GM23248 (cell line): Measurements from ENCODE around the gene CYP4B1. TPM values are rescaled to one million over a fixed set of nuclear protein-coding genes. Genes with fewer than 3 reads are reported as not detected.

Experiments used
- DNase-seq: peaks from one replicate; pipeline ENCODE4 v3.0.0-alpha.2; 2015
- H2AFZ ChIP-seq: fragments of 200-600 bp; sonication (generic); 2 replicates; pipeline ENCODE4 v1.6.1; 2016; ENCODE audit warnings: antibody characterized with exemption
- H3F3A ChIP-seq: fragments of 200-600 bp; sonication (generic); 2 replicates; pipeline ENCODE4 v1.6.1; 2016; ENCODE audit warnings: mild to moderate bottlenecking, antibody characterized with exemption, mixed run types; ENCODE audit not compliant: insufficient read depth
- H3K27ac ChIP-seq: fragments of 200-600 bp; sonication (generic); 2 replicates; pipeline ENCODE4 v1.5.1; 2016; ENCODE audit warnings: mild to moderate bottlenecking
- H3K27me3 ChIP-seq: fragments of 200-600 bp; sonication (generic); replicated peaks from 2 replicates; pipeline ENCODE4 v1.6.1; 2016; ENCODE audit warnings: mild to moderate bottlenecking; ENCODE audit not compliant: insufficient read depth
- H3K36me3 ChIP-seq: fragments of 200-600 bp; sonication (generic); 2 replicates; pipeline ENCODE4 v1.6.1; 2016; ENCODE audit warnings: low read depth, mild to moderate bottlenecking
- H3K4me1 ChIP-seq: fragments of 200-600 bp; sonication (generic); 2 replicates; pipeline ENCODE4 v1.6.1; 2016; ENCODE audit warnings: mild to moderate bottlenecking; ENCODE audit not compliant: insufficient read depth
- H3K4me2 ChIP-seq: fragments of 200-600 bp; sonication (generic); one replicate; pipeline ENCODE4 v1.6.1; 2016; ENCODE audit warnings: mild to moderate bottlenecking; ENCODE audit not compliant: unreplicated experiment
- H3K4me3 ChIP-seq: fragments of 200-600 bp; sonication (generic); 2 replicates; pipeline ENCODE4 v1.5.1; 2016; ENCODE audit warnings: mild to moderate bottlenecking
- H3K79me2 ChIP-seq: fragments of 200-600 bp; sonication (generic); 2 replicates; pipeline ENCODE4 v1.6.1; 2016; ENCODE audit warnings: mild to moderate bottlenecking; ENCODE audit not compliant: insufficient read depth
- H3K9ac ChIP-seq: fragments of 200-600 bp; sonication (generic); 2 replicates; pipeline ENCODE4 v1.6.1; 2016; ENCODE audit warnings: mild to moderate bottlenecking
- H3K9me2 ChIP-seq: fragments of 200-600 bp; sonication (generic); 2 replicates; pipeline ENCODE4 v1.6.1; 2016; ENCODE audit warnings: mixed run types, mild to moderate bottlenecking, moderate library complexity; ENCODE audit not compliant: insufficient read depth
- H3K9me3 ChIP-seq: fragments of 200-600 bp; sonication (generic); one replicate; pipeline ENCODE4 v1.6.1; 2017; ENCODE audit warnings: low read depth
- H4K20me1 ChIP-seq: fragments of 200-600 bp; sonication (generic); 2 replicates; pipeline ENCODE4 v1.6.0; 2016; ENCODE audit not compliant: insufficient read depth
- EZH2 ChIP-seq: fragments of 200-600 bp; sonication (generic); IDR thresholded peaks from 2 replicates; pipeline ENCODE4 v1.6.1; 2018; ENCODE audit warnings: antibody characterized with exemption, mild to moderate bottlenecking; ENCODE audit not compliant: insufficient read depth, poor library complexity, severe bottlenecking
- EZH2phosphoT487 ChIP-seq: fragments of 200-600 bp; sonication (generic); IDR thresholded peaks from 2 replicates; pipeline ENCODE4 v1.6.1; 2018; ENCODE audit warnings: antibody characterized with exemption, moderate library complexity, mild to moderate bottlenecking, low read depth; ENCODE audit not compliant: insufficient read depth
- WGBS, 2 experiments: methylation state at CpG; one replicate each; pipeline ENCODE4 v1.1.6; 2015 to 2017; ENCODE audit warnings: low lambda C conversion rate in 2 of 2, low coverage in 1 of 2; ENCODE audit errors: missing lambda C conversion rate in 2 of 2; 5-methylcytosine and 5-hydroxymethylcytosine counted together
- in situ Hi-C: fragments of 300-500 bp; cut with MboI; formaldehyde crosslinking; loops from 2 replicates; pipeline ENCODE4 v1.15.0; 2020
- polyA plus RNA-seq: library from polyadenylated mRNA; unstranded; fragments of >200 nt; fragmentation: Nextera tagmentation; extraction: Ambion mirVana; gene quantifications from 2 replicates; pipeline ENCODE4 v1.2.1, GENCODE V29; 2016
- total RNA-seq: library from RNA; depleted of rRNA; stranded (reverse); fragments of >200 nt; shearing (Covaris generic); gene quantifications from 2 replicates; pipeline ENCODE4 v1.2.3, GENCODE V29; 2014

Gene CYP4B1
- total and polyA plus RNA-seq, 2 experiments from 2014 or later, result not detected

DNA sequence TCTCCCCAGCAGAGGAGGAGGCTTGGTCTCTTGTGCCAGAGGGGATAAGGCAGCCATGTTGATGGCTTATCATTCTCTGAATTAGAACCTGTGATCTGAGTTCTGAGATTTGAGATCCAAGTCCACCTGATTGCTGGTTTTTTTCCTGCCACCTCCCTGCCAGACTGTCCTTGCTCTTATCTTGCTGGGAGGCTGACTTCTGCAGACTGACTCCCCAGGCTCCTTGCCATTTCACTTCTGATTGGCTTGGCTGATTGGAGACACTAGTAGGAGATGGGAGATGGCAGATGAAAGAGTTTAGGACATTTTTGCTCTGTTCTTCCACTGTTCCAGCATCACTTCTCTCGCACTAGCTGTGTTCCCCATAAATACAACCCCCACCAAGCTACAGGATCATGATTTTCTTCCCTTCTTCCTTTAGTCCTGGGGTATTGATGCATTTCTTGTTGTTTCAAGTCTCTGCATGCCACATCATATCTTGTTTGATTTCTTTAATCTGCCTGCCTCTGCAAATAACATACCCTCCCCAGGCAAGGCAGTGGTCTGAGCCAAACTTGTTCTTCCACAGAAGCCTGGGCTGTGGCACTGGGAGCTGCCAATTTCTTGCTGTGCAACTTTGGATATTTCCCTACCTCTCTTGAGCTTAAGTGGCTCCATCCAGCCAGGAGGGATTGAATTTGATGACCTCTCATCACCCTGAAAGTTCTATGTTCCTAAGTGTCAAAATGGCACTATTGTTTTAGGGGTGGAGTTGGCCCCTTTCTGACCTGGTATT is 963 bp upstream of the CYP4B1 start:
- no peak overlapping the region for H3K27ac ChIP-seq
- no peaks in the 10 kb centered on the region for H4K20me1 ChIP-seq
- H3K27me3 ChIP-seq, result no peaks in the 10 kb centered on the region
- no peaks in the 10 kb centered on the region for H3K9me3 ChIP-seq
- H3K9ac ChIP-seq, result no peak overlapping the region
- no peaks in the 10 kb centered on the region for H3K9me2 ChIP-seq
- no peak overlapping the region for H3K4me2 ChIP-seq
- no peaks in the 10 kb centered on the region for H3K36me3 ChIP-seq
- in situ Hi-C loops, result no loop called here
- 7 to 29% methylated on average over 1 of the region's 1 CpG for WGBS, 2 experiments
- H3K4me1 ChIP-seq, result no peaks in the 10 kb centered on the region
- H2AFZ ChIP-seq, result no peak overlapping the region
- TF ChIP-seq EZH2 (no peak), EZH2phosphoT487 (no peak)
- no peak overlapping the region for H3K4me3 ChIP-seq
- H3F3A ChIP-seq, result no peaks in the 10 kb centered on the region
- DNase-seq, result no peak
- no peaks in the 10 kb centered on the region for H3K79me2 ChIP-seq

DNA sequence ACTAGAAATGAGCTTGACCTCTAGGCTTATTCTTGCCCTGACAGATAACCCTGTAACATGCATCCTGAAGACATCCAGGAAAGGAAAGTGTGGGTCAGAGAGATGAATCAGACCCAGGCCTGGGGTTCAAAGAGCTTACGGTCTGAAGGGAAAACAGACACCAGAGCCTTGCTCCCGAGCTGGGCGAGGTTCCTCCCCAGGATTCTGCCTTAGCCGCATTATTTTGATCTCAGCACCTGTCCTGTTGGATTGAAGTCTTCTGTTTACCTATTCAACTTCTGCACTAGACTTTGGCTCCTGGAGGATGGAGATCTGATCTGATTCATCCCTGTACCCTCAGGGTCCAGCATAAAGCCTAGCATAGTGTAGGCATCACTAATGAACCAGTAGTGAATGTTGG is 1.9 kb downstream of the CYP4B1 start:
- no peaks in the 10 kb centered on the region for H3K4me1 ChIP-seq
- H3K9ac ChIP-seq, result no peak overlapping the region
- no peak overlapping the region for H3K27ac ChIP-seq
- TF ChIP-seq EZH2 (no peak), EZH2phosphoT487 (no peak)
- no peak overlapping the region for H3K4me3 ChIP-seq
- no peak overlapping the region for H2AFZ ChIP-seq
- no peaks in the 10 kb centered on the region for H3K79me2 ChIP-seq
- H3K9me3 ChIP-seq, result no peaks in the 10 kb centered on the region
- DNase-seq, result no peak
- no peaks in the 10 kb centered on the region for H4K20me1 ChIP-seq
- no peaks in the 10 kb centered on the region for H3K36me3 ChIP-seq
- no peaks in the 10 kb centered on the region for H3K9me2 ChIP-seq
- no peaks in the 10 kb centered on the region for H3F3A ChIP-seq
- H3K27me3 ChIP-seq, result no peaks in the 10 kb centered on the region
- in situ Hi-C loops, result no loop called here
- 39 to 40% methylated on average over 4 of the region's 4 CpGs for WGBS, 2 experiments
- H3K4me2 ChIP-seq, result no peak overlapping the region

DNA sequence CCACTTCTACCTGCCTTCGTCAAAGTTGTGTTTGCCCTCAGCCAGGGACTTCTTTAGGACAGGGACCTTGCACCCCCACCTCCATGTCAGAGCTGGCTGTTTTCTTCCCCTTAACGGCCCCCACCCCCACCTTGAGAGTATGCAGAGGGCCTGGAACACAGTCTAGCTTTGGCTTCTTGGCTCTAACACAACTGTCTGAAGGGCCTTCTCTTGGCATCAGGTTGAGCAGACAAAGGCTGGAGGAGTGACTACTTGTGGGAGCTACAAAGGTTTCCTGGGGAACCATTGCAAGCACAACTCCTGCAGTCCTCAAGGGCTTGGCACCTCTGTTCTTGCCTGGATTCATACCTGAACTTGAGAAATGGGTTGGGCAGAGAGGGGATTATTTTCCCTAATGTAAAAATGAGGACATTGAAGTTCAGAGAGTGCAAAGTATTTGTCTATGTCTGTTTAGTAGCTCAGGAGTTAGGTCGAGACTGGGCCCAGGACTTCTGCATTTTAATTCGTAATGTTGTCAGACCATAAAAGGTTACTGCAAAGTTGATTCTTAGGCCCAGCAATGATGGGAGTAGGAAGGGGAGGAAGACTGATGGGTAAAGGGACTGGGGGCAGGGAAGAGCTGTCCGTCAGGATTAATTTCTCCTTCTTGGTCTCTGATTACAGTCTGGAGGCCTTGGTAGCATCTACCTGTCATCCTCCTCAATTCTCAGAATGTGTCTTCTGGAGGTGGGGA is 2.6 kb downstream of the CYP4B1 start:
- Histone ChIP-seq H3F3A (no peaks in the 10 kb centered on the region), H3K27ac (no peak overlapping the region), H3K9me3 (no peaks in the 10 kb centered on the region), H3K9ac (no peak overlapping the region), H3K4me1 (no peaks in the 10 kb centered on the region), H3K36me3 (no peaks in the 10 kb centered on the region), H3K9me2 (no peaks in the 10 kb centered on the region), H3K27me3 (no peaks in the 10 kb centered on the region), H3K4me3 (no peak overlapping the region), H2AFZ (no peak overlapping the region), H3K4me2 (no peak overlapping the region), H3K79me2 (no peaks in the 10 kb centered on the region), H4K20me1 (no peaks in the 10 kb centered on the region)
- no peak for DNase-seq
- TF ChIP-seq EZH2phosphoT487 (no peak), EZH2 (no peak)
- 34 to 43% methylated on average over 4 to 5 of the region's 5 CpGs for WGBS, 2 experiments
- in situ Hi-C loops, result no loop called here

DNA sequence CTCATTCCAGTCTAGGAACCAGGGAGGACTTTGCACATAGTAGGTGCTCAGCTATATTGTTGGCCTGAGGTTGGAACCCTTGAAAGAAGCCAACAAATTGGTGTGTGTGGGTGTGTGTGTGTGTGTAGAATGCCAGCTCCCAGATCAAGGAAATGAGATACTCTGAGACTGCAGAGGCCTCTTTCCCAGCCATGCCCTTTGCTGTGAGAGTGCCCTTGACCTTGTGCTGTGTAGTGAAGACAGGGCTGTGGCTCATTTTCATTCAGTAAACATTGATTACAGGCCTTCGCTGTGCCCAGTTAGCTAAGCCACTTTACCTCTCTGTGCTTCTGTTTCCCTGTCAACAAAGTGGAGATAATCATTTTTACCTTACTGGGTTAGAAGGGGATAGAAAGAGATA is 3.2 kb downstream of the CYP4B1 start:
- H2AFZ ChIP-seq, result no peak overlapping the region
- no peak for TF ChIP-seq EZH2phosphoT487
- TF ChIP-seq EZH2, result no peak
- no peaks in the 10 kb centered on the region for H3K9me2 ChIP-seq
- H3K9me3 ChIP-seq, result no peaks in the 10 kb centered on the region
- H3K79me2 ChIP-seq, result no peaks in the 10 kb centered on the region
- H4K20me1 ChIP-seq, result no peaks in the 10 kb centered on the region
- no peak overlapping the region for H3K27ac ChIP-seq
- H3F3A ChIP-seq, result no peaks in the 10 kb centered on the region
- 17 to 18% methylated on average over 1 of the region's 1 CpG for WGBS, 2 experiments
- H3K9ac ChIP-seq, result no peak overlapping the region
- H3K27me3 ChIP-seq, result no peaks in the 10 kb centered on the region
- H3K4me1 ChIP-seq, result no peaks in the 10 kb centered on the region
- DNase-seq, result no peak
- no peak overlapping the region for H3K4me3 ChIP-seq
- H3K36me3 ChIP-seq, result no peaks in the 10 kb centered on the region
- in situ Hi-C loops, result no loop called here
- no peak overlapping the region for H3K4me2 ChIP-seq
